H1 (cell line): ENCODE results near the gene NTPCR. TPM values are rescaled to one million over a fixed set of nuclear protein-coding genes. Genes with fewer than 3 reads are reported as not detected.

Source experiments
- CTCF ChIA-PET: fragments of 300-600 bp; sonication (Branson Sonifier 250); formaldehyde crosslinking; loops from one replicate; lab custom pipeline; 2021; ENCODE audit not compliant: partially characterized antibody; lab: Charles Lee
- POLR2A ChIA-PET: fragments of 300-600 bp; sonication (Branson Sonifier 250); formaldehyde crosslinking; loops from one replicate; lab custom pipeline; 2021; ENCODE audit warnings: inconsistent platforms; ENCODE audit not compliant: partially characterized antibody; lab: Charles Lee
- DNase-seq, 2 experiments: peaks; one replicate each; pipeline versions ENCODE4 v3.0.0 to v3.0.0-alpha.2; 2010 to 2022; ENCODE audit warnings: low spot score in 2 of 2, low read depth in 1 of 2, mixed read lengths in 1 of 2
- FAIRE-seq: peaks from 2 replicates; lab custom pipeline; 2011; peaks lifted over from hg19 to GRCh38; lab: Jason Lieb, UNC
- H2AFZ ChIP-seq: 2 replicates; pipeline ENCODE4 v1.8.1; 2012; ENCODE audit warnings: low read length, inconsistent platforms
- H2AK5ac ChIP-seq: 2 replicates; pipeline ENCODE4 v1.6.1; 2013; ENCODE audit warnings: low read depth, low read length
- H2BK120ac ChIP-seq: replicated peaks from 2 replicates; pipeline ENCODE3; 2013; ENCODE audit warnings: low read depth, low read length, inconsistent platforms
- H2BK12ac ChIP-seq: 2 replicates; pipeline ENCODE4 v1.6.1; 2013; ENCODE audit warnings: low read depth, low read length
- H2BK15ac ChIP-seq: 2 replicates; pipeline ENCODE4 v1.6.1; 2013; ENCODE audit warnings: low read length
- H2BK20ac ChIP-seq: 2 replicates; pipeline ENCODE4 v1.6.1; 2013; ENCODE audit warnings: low read length
- H2BK5ac ChIP-seq: 2 replicates; pipeline ENCODE4 v1.6.1; 2013; ENCODE audit warnings: low read depth, low read length
- H3K14ac ChIP-seq: 2 replicates; pipeline ENCODE4 v1.6.1; 2013; ENCODE audit warnings: inconsistent platforms; ENCODE audit not compliant: insufficient read length
- H3K18ac ChIP-seq: 2 replicates; pipeline ENCODE4 v1.6.1; 2013; ENCODE audit warnings: low read length; ENCODE audit errors: extremely low read depth
- H3K23ac ChIP-seq: 2 replicates; pipeline ENCODE4 v1.6.1; 2013; ENCODE audit warnings: inconsistent platforms; ENCODE audit not compliant: insufficient read length
- H3K23me2 ChIP-seq: 2 replicates; pipeline ENCODE4 v1.6.1; 2013; ENCODE audit warnings: low read depth, low read length
- H3K27ac ChIP-seq: 2 replicates; pipeline ENCODE4 v1.6.1; 2011; ENCODE audit warnings: low read depth, low read length, inconsistent platforms
- H3K27me3 ChIP-seq, 4 experiments: replicated peaks in 1 of 4; 1 replicate in 1 of 4; 2 replicates in 3 of 4; pipeline versions ENCODE4 v1.6.1 to v1.8.1; 2011 to 2013; ENCODE audit warnings: low read length in 3 of 4, mild to moderate bottlenecking in 3 of 4, inconsistent platforms in 2 of 4, mixed read lengths in 2 of 4, moderate library complexity in 1 of 4; ENCODE audit not compliant: control insufficient read depth in 3 of 4, insufficient read depth in 3 of 4; ENCODE audit errors: extremely low read depth in 1 of 4
- H3K36me3 ChIP-seq, 4 experiments: 2 replicates each; pipeline versions ENCODE4 v1.6.1 to v1.8.1; 2011 to 2013; ENCODE audit warnings: mild to moderate bottlenecking in 4 of 4, low read length in 3 of 4, moderate library complexity in 2 of 4, control low read depth in 1 of 4, inconsistent platforms in 1 of 4; ENCODE audit not compliant: insufficient read depth in 4 of 4, control insufficient read depth in 2 of 4
- H3K4ac ChIP-seq: replicated peaks from 2 replicates; pipeline ENCODE3; 2013; ENCODE audit warnings: low read length, low read depth, mixed read lengths, inconsistent platforms; ENCODE audit not compliant: insufficient read length
- H3K4me1 ChIP-seq, 4 experiments: replicated peaks in 1 of 4; 1 replicate in 1 of 4; 2 replicates in 3 of 4; pipeline versions ENCODE4 v1.6.1 to v1.8.1; 2011 to 2013; ENCODE audit warnings: low read length in 3 of 4, inconsistent platforms in 2 of 4, mixed read lengths in 1 of 4; ENCODE audit not compliant: insufficient read depth in 4 of 4, control insufficient read depth in 3 of 4
- H3K4me2 ChIP-seq, 2 experiments: 2 replicates each; pipeline versions ENCODE4 v1.6.1 to v1.8.1; 2011 to 2013; ENCODE audit warnings: low read depth in 2 of 2, low read length in 2 of 2, control low read depth in 1 of 2, inconsistent platforms in 1 of 2, mild to moderate bottlenecking in 1 of 2; ENCODE audit not compliant: insufficient read depth in 1 of 2
- H3K4me3 ChIP-seq, 4 experiments: fragments of 200-600, 300-600 bp in 1 of 4; sonication (generic), shearing (Covaris generic), sonication (Bioruptor Twin) in 1 of 4; 2 replicates each; pipeline versions ENCODE4 v1.5.1 to v1.8.1; 2011 to 2016; ENCODE audit warnings: low read length in 4 of 4, low read depth in 3 of 4, control low read depth in 2 of 4, inconsistent platforms in 2 of 4, mild to moderate bottlenecking in 2 of 4, mixed read lengths in 1 of 4, moderate library complexity in 1 of 4; ENCODE audit not compliant: insufficient read depth in 2 of 4; ENCODE audit errors: extremely low read depth in 1 of 4
- H3K56ac ChIP-seq: replicated peaks from 2 replicates; pipeline ENCODE3; 2013; ENCODE audit warnings: low read depth, mild to moderate bottlenecking, mixed read lengths, low read length, inconsistent platforms; ENCODE audit not compliant: insufficient read length
- H3K79me1 ChIP-seq: 2 replicates; pipeline ENCODE4 v1.6.1; 2013; ENCODE audit warnings: low read depth, low read length, control low read depth
- H3K79me2 ChIP-seq, 2 experiments: 2 replicates each; pipeline versions ENCODE4 v1.6.1 to v1.8.1; 2012 to 2013; ENCODE audit warnings: low read length in 2 of 2, mild to moderate bottlenecking in 2 of 2, inconsistent platforms in 1 of 2; ENCODE audit not compliant: insufficient read depth in 2 of 2, control insufficient read depth in 1 of 2
- H3K9ac ChIP-seq, 4 experiments: replicated peaks in 1 of 4; 1 replicate in 1 of 4; 2 replicates in 3 of 4; pipeline versions ENCODE4 v1.6.1 to v1.8.1; 2011 to 2013; ENCODE audit warnings: low read depth in 3 of 4, low read length in 3 of 4, control low read depth in 2 of 4, mild to moderate bottlenecking in 2 of 4, moderate library complexity in 2 of 4, inconsistent platforms in 1 of 4; ENCODE audit errors: extremely low read depth in 1 of 4
- H3K9me3 ChIP-seq, 2 experiments: 2 replicates each; pipeline versions ENCODE4 v1.6.1 to v1.8.1; 2012 to 2013; ENCODE audit warnings: mild to moderate bottlenecking in 2 of 2, moderate library complexity in 2 of 2, control low read depth in 1 of 2, inconsistent platforms in 1 of 2, low read depth in 1 of 2, low read length in 1 of 2, mixed read lengths in 1 of 2; ENCODE audit not compliant: insufficient read depth in 2 of 2
- H4K20me1 ChIP-seq, 2 experiments: replicated peaks in 1 of 2; 2 replicates each; pipeline versions ENCODE3 to v1.8.1; 2011 to 2013; ENCODE audit warnings: inconsistent platforms in 2 of 2, low read length in 2 of 2, mild to moderate bottlenecking in 1 of 2; ENCODE audit not compliant: insufficient read depth in 2 of 2, control insufficient read depth in 1 of 2
- H4K5ac ChIP-seq: 2 replicates; pipeline ENCODE4 v1.6.1; 2013; ENCODE audit warnings: low read length, low read depth, mixed read lengths, inconsistent platforms; ENCODE audit not compliant: insufficient read length
- H4K8ac ChIP-seq: 2 replicates; pipeline ENCODE4 v1.8.0; 2013; ENCODE audit warnings: mild to moderate bottlenecking, moderate library complexity, low read length, inconsistent platforms; ENCODE audit not compliant: insufficient read depth; ENCODE audit errors: extremely low read depth
- H4K91ac ChIP-seq: replicated peaks from 2 replicates; pipeline ENCODE3; 2013; ENCODE audit warnings: low read length, mixed read lengths, inconsistent platforms; ENCODE audit not compliant: insufficient read length
- CTBP2 ChIP-seq: IDR thresholded peaks from 2 replicates; pipeline ENCODE4 v1.7.0; 2011; ENCODE audit warnings: borderline replicate concordance, mild to moderate bottlenecking, moderate library complexity, mixed read lengths, low read length; ENCODE audit not compliant: insufficient read depth, insufficient read length
- GTF2F1 ChIP-seq: IDR thresholded peaks from 2 replicates; pipeline ENCODE4 v1.6.1; 2012; ENCODE audit warnings: low read depth, low read length, improper control_type of control experiment, borderline replicate concordance
- HDAC2 ChIP-seq, 2 experiments: fragments of 300-600 bp in 1 of 2; sonication (generic) in 1 of 2; IDR thresholded peaks; 2 replicates each; pipeline ENCODE4 v1.6.1; 2011 to 2012; ENCODE audit warnings: low read depth in 2 of 2, low read length in 2 of 2, mild to moderate bottlenecking in 2 of 2, moderate library complexity in 2 of 2, borderline replicate concordance in 1 of 2, inconsistent platforms in 1 of 2
- MAFK ChIP-seq: IDR thresholded peaks from 2 replicates; pipeline ENCODE4 v1.6.1; 2012; ENCODE audit warnings: low read depth, mild to moderate bottlenecking, improper control_type of control experiment, low read length
- PHF8 ChIP-seq: fragments of 200-600 bp; sonication (generic); conservative IDR thresholded peaks from 2 replicates; pipeline ENCODE4 v1.7.1; 2012; ENCODE audit warnings: low read depth, mild to moderate bottlenecking, inconsistent platforms, low read length, moderate library complexity
- RNF2 ChIP-seq: fragments of 200-900, 300-1000 bp; sonication (generic); IDR thresholded peaks from 2 replicates; pipeline ENCODE4 v1.7.1; 2016; ENCODE audit warnings: borderline replicate concordance, low read depth, mild to moderate bottlenecking, antibody characterized with exemption, low read length; ENCODE audit not compliant: poor library complexity, severe bottlenecking; ENCODE audit errors: missing control alignments
- RXRA ChIP-seq: IDR thresholded peaks from 2 replicates; pipeline ENCODE4 v1.6.1; 2011; ENCODE audit warnings: low read depth, mild to moderate bottlenecking, low read length, moderate library complexity; ENCODE audit not compliant: insufficient read depth
- TBP ChIP-seq: IDR thresholded peaks from 2 replicates; pipeline ENCODE4 v1.6.1; 2011; ENCODE audit warnings: low read depth, low read length, improper control_type of control experiment
- TCF12 ChIP-seq: IDR thresholded peaks from 2 replicates; pipeline ENCODE4 v1.6.1; 2011; ENCODE audit warnings: low read depth, mild to moderate bottlenecking, low read length
- WGBS, 2 experiments: shearing (Covaris generic) in 1 of 2; methylation state at CpG; one replicate each; pipeline versions ENCODE4 v1.1.6 to v1.1.7; 2013 to 2015; ENCODE audit warnings: low lambda C conversion rate in 2 of 2, mixed read lengths in 2 of 2, inconsistent platforms in 1 of 2, low coverage in 1 of 2, missing lambda C conversion rate in 1 of 2; ENCODE audit not compliant: insufficient replicate concordance in 2 of 2, insufficient coverage in 1 of 2, insufficient read length in 1 of 2; ENCODE audit errors: extremely low coverage in 1 of 2, missing lambda C conversion rate in 1 of 2; 5-methylcytosine and 5-hydroxymethylcytosine counted together
- polyA plus RNA-seq, 7 experiments: library from polyadenylated mRNA; depleted of rRNA in 3 of 7; stranded (reverse) in 5 of 7; unstranded in 2 of 7; fragments of >200 nt in 5 of 7; fragments of 200-250 nt in 2 of 7; gene quantifications; 1 replicate in 5 of 7; 2 replicates in 1 of 7; 4 replicates in 1 of 7; pipeline versions ENCODE4 v1.2.1 to v1.2.3, GENCODE V29; 2011 to 2013; ENCODE audit warnings: missing spikeins in 2 of 7, mixed read lengths in 2 of 7
- total RNA-seq: library from RNA; stranded (reverse); fragmentation: NEBNext Ultra II Directional; extraction: Animal tissue kit (Norgen Biotek cat#: 25700); gene quantifications from 2 replicates; pipeline ENCODE4 v1.2.1, GENCODE V29; 2021
- TF ChIP-seq, protein P1 (sequence below): IDR thresholded peaks from 2 replicates; pipeline ENCODE4 v1.6.1; 2012; ENCODE audit warnings: inconsistent platforms
- TF ChIP-seq, protein P2 (sequence below): IDR thresholded peaks from 2 replicates; pipeline ENCODE4 v1.6.1; 2012; ENCODE audit warnings: inconsistent platforms

Gene NTPCR
- total and polyA plus RNA-seq, 2 of the 8 experiments (the other 6 are each of a cell fraction or from before 2014, with no cell fraction given), result 22.6 to 73.1 TPM

DNA sequence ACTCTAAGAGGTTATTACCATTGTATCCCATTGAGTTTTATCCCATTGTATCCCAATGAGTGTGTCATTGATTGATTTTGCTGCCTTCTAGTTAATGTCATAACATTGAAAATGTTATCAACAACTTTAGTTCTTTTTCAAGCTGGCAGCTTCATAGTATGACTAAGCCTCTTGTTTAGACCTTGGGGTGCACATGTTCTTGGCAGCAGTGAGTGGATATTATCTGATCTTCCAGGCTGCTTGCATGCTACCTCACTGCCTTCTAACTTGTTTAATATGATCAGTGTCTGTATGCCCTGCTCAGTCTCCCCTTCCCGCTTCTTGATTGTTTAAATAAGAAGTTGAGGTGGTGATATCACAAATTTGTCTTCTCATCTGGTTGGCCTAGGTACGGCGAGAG is 24.6 kb downstream of the NTPCR start:
- no peaks in the 10 kb centered on the region for H3K79me1 ChIP-seq
- no peak overlapping the region for H2BK12ac ChIP-seq
- no peaks in the 10 kb centered on the region for H3K4me1 ChIP-seq
- no peak overlapping the region for H2AFZ ChIP-seq
- H2BK5ac ChIP-seq, result no peak overlapping the region
- no peak overlapping the region for H4K8ac ChIP-seq
- H3K27me3 ChIP-seq, result no peaks in the 10 kb centered on the region
- H2BK15ac ChIP-seq, result no peak overlapping the region
- FAIRE-seq (no peak), DNase-seq (no peak)
- H3K23me2 ChIP-seq, result no peaks in the 10 kb centered on the region
- H2AK5ac ChIP-seq, result no peak overlapping the region
- no peak overlapping the region for H3K4me3 ChIP-seq
- no peak overlapping the region for H4K5ac ChIP-seq
- ChIA-PET CTCF (interaction anchor here (1.4 kb wide), 1 partner anchor 12 kb away, joined by 3 read pairs; no protein-coding TSS in a partner anchor), POLR2A (interaction anchor here (1.0 kb wide), 1 partner anchor 12 kb away, joined by 3 read pairs; no protein-coding TSS in a partner anchor)
- no peak overlapping the region for H3K56ac ChIP-seq
- peaks cover 1 to 3% of the 10 kb centered on the region in 2 experiments for H4K20me1 ChIP-seq
- H3K23ac ChIP-seq, result no peak overlapping the region
- H2BK20ac ChIP-seq, result no peak overlapping the region
- H3K9me3 ChIP-seq, result no peaks in the 10 kb centered on the region
- H3K9ac ChIP-seq, result no peak overlapping the region
- H2BK120ac ChIP-seq, result no peak overlapping the region
- no peak overlapping the region for H4K91ac ChIP-seq
- H3K4me2 ChIP-seq, result no peak overlapping the region
- no peak overlapping the region for H3K4ac ChIP-seq
- H3K27ac ChIP-seq, result no peak overlapping the region
- 90% methylated on average over 3 of the region's 3 CpGs; no CpG with 5 or more reads in 1 of the 2 experiments for WGBS, 2 experiments
- no peak overlapping the region for H3K18ac ChIP-seq
- peaks cover 14 to 53% (median 37%) of the 10 kb centered on the region in 4 experiments; a peak in 7 of 8 replicates for H3K36me3 ChIP-seq
- H3K79me2 ChIP-seq, result no peaks in the 10 kb centered on the region
- H3K14ac ChIP-seq, result no peak overlapping the region
- TF ChIP-seq TCF12, result no peak
- TF ChIP-seq GTF2F1, result no peak
- TF ChIP-seq RXRA, result no peak
- TF ChIP-seq RNF2, result no peak
- TF ChIP-seq, protein P1, sequence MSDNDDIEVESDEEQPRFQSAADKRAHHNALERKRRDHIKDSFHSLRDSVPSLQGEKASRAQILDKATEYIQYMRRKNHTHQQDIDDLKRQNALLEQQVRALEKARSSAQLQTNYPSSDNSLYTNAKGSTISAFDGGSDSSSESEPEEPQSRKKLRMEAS, result no peak
- no peak for TF ChIP-seq CTBP2
- TF ChIP-seq HDAC2 (IDR thresholded peaks at IDR 0.05; ENCODE audit: borderline replicate concordance in 1 of 2, low read depth in 2 of 2, low read length in 2 of 2), result no peak
- TF ChIP-seq, protein P2, sequence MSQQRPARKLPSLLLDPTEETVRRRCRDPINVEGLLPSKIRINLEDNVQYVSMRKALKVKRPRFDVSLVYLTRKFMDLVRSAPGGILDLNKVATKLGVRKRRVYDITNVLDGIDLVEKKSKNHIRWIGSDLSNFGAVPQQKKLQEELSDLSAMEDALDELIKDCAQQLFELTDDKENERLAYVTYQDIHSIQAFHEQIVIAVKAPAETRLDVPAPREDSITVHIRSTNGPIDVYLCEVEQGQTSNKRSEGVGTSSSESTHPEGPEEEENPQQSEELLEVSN, result no peak
- no peak for TF ChIP-seq MAFK
- TF ChIP-seq TBP, result no peak
- TF ChIP-seq PHF8, result no peak
